PFSK-1 (cell line): ENCODE measurements around the gene PPM1F.

Experiments used
- FOXP2 ChIP-seq: optimal IDR thresholded peaks from 2 replicates; pipeline ENCODE3; 2011; ENCODE audit warnings: borderline replicate concordance, control low read depth, inconsistent platforms; ENCODE audit not compliant: insufficient read depth; ENCODE audit errors: extremely low read length, extremely low read depth
- POLR2AphosphoS5 ChIP-seq: IDR thresholded peaks from 2 replicates; pipeline ENCODE4 v1.6.1; 2012; ENCODE audit warnings: low read depth, mild to moderate bottlenecking, control low read depth, low read length, moderate library complexity
- SIN3A ChIP-seq: IDR thresholded peaks from 2 replicates; pipeline ENCODE4 v1.6.1; 2012; ENCODE audit warnings: mild to moderate bottlenecking, low read length, moderate library complexity, borderline replicate concordance; ENCODE audit not compliant: insufficient read depth
- TAF1 ChIP-seq: IDR thresholded peaks from 2 replicates; pipeline ENCODE4 v1.6.1; 2012; ENCODE audit warnings: low read length, control low read depth, borderline replicate concordance; ENCODE audit not compliant: insufficient read depth
- TF ChIP-seq, protein P1 (sequence below), 2 experiments: IDR thresholded peaks; 2 replicates each; pipeline versions ENCODE4 v1.6.1 to v1.8.0; 2011 to 2012; ENCODE audit warnings: low read depth in 2 of 2, low read length in 2 of 2, control low read depth in 1 of 2, inconsistent platforms in 1 of 2, mild to moderate bottlenecking in 1 of 2, moderate library complexity in 1 of 2; ENCODE audit not compliant: insufficient read depth in 1 of 2

DNA sequence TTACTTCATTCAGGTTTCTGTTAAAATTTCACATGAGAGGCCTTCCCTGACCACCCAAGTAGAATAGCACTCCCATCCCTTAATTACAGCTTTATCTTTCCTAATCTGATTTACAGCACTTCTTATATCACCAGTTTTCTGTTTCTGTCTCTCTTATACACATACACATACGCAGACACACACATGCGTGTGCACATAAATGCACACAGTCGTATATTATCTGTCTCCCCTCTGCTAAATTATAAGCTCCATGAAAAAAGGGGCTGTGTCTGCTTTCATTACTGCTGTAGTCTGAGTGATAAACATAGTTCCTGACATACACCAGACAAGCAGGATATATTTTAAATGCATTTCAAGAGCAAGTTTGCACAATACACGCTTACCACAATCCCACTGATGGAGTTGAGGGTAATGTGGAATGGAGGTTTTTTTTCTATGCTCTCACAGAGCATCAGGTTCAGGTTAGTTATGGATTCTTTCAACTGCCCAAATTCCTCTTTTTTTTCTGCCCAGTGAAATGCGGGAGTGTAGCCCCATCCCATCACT, 43.6 kb upstream of the PPM1F start:
- TF ChIP-seq, protein P1, sequence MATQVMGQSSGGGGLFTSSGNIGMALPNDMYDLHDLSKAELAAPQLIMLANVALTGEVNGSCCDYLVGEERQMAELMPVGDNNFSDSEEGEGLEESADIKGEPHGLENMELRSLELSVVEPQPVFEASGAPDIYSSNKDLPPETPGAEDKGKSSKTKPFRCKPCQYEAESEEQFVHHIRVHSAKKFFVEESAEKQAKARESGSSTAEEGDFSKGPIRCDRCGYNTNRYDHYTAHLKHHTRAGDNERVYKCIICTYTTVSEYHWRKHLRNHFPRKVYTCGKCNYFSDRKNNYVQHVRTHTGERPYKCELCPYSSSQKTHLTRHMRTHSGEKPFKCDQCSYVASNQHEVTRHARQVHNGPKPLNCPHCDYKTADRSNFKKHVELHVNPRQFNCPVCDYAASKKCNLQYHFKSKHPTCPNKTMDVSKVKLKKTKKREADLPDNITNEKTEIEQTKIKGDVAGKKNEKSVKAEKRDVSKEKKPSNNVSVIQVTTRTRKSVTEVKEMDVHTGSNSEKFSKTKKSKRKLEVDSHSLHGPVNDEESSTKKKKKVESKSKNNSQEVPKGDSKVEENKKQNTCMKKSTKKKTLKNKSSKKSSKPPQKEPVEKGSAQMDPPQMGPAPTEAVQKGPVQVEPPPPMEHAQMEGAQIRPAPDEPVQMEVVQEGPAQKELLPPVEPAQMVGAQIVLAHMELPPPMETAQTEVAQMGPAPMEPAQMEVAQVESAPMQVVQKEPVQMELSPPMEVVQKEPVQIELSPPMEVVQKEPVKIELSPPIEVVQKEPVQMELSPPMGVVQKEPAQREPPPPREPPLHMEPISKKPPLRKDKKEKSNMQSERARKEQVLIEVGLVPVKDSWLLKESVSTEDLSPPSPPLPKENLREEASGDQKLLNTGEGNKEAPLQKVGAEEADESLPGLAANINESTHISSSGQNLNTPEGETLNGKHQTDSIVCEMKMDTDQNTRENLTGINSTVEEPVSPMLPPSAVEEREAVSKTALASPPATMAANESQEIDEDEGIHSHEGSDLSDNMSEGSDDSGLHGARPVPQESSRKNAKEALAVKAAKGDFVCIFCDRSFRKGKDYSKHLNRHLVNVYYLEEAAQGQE (IDR thresholded peaks at IDR 0.05; ENCODE audit: insufficient read depth in 1 of 2, low read depth in 2 of 2, low read length in 2 of 2) = no peak
- no peak for TF ChIP-seq POLR2AphosphoS5
- TF ChIP-seq TAF1 = no peak
- no peak for TF ChIP-seq FOXP2
- TF ChIP-seq SIN3A = no peak
